Measurements from ENCODE around the gene ATXN1.

DNA sequence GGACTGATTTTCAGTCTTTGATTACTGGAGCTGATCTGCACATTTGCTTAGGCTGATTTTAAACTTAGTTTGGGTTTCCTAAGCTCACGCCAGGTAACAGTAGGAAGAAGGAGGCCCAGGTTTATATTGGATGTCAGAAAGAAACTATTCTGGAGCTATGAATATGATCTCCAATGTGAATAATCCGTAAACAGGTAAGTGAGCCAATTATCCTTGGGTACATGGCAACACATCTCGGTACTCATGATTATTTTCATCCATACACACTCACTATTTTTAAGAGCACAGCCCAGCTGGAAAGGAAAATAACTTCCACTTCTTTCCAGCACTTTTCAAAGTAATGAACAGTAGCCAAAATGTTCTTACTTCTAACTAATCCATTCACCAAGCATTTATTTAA is 7.0 kb downstream of the ATXN1 start:
- TF ChIP-seq, protein P1, sequence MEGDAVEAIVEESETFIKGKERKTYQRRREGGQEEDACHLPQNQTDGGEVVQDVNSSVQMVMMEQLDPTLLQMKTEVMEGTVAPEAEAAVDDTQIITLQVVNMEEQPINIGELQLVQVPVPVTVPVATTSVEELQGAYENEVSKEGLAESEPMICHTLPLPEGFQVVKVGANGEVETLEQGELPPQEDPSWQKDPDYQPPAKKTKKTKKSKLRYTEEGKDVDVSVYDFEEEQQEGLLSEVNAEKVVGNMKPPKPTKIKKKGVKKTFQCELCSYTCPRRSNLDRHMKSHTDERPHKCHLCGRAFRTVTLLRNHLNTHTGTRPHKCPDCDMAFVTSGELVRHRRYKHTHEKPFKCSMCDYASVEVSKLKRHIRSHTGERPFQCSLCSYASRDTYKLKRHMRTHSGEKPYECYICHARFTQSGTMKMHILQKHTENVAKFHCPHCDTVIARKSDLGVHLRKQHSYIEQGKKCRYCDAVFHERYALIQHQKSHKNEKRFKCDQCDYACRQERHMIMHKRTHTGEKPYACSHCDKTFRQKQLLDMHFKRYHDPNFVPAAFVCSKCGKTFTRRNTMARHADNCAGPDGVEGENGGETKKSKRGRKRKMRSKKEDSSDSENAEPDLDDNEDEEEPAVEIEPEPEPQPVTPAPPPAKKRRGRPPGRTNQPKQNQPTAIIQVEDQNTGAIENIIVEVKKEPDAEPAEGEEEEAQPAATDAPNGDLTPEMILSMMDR (IDR thresholded peaks at IDR 0.05), result no peak
- TF ChIP-seq POLR2A (IDR thresholded peaks at IDR 0.05), result no peak

Data from lower leg skin (tissue), 3 donors.